Stimulated activated CD4-positive, alpha-beta T cell treated with anti-CD3 and anti-CD28 coated beads, Interleukin-2, amount 100 ng/mL, for 48 hours (primary cell): Measurements from ENCODE around the gene TMEM150A.
"Not testable (repeated sequence)": the region's sequence is repeated elsewhere in the genome, so short reads cannot be mapped to it uniquely, and the experiment has no call there.

ENCODE experiments used
- DNase-seq, 2 donors: peaks; one replicate each; pipeline ENCODE4 v3.0.0-alpha.2; 2020

The TMEM150A gene

GRCh38 chr2:85611705-85612587, 9.4 kb upstream of the TMEM150A start, which contains the start of gene C2orf68:
TSS of gene C2orf68 (minus strand) at chr2:85612066. CDS start at chr2:85611984, 82 bp downstream.
- peak; percentile 80 to 86 for DNase-seq

GRCh38 chr2:85611217-85611704, 8.8 kb upstream of the TMEM150A start:
- no peak for DNase-seq

GRCh38 chr2:85607268-85608215, 5.0 kb upstream of the TMEM150A start:
- no peak for DNase-seq

- DNase-seq, result no peak
Measured at GRCh38 chr2:85606116-85606455, 3.6 kb upstream of the TMEM150A start.

- no peak for DNase-seq
Measured at GRCh38 chr2:85605406-85606115, 3.1 kb upstream of the TMEM150A start.

- no peak for DNase-seq
Measured at GRCh38 chr2:85604568-85605339, 2.3 kb upstream of the TMEM150A start.

- not testable (repeated sequence) for DNase-seq
Measured at GRCh38 chr2:85604133-85604444, 1.6 kb upstream of the TMEM150A start.

- DNase-seq, result no peak
Measured at GRCh38 chr2:85601771-85602475, 575 bp downstream of the TMEM150A start.

- DNase-seq, result no peak
Measured at GRCh38 chr2:85600951-85601770, 1.3 kb downstream of the TMEM150A start.

- no peak for DNase-seq
Measured at GRCh38 chr2:85600235-85600575, 2.3 kb downstream of the TMEM150A start.

GRCh38 chr2:85599468-85600234, 2.8 kb downstream of the TMEM150A start:
- no peak for DNase-seq

GRCh38 chr2:85598594-85599340, 3.7 kb downstream of the TMEM150A start:
- no peak for DNase-seq

GRCh38 chr2:85597241-85597640, 5.3 kb downstream of the TMEM150A start:
- DNase-seq, result no peak

- no peak for DNase-seq
Measured at GRCh38 chr2:85596486-85597143, 5.9 kb downstream of the TMEM150A start.

- no peak for DNase-seq
Measured at GRCh38 chr2:85596026-85596333, 6.5 kb downstream of the TMEM150A start.

- peak; percentile 77 to 81 for DNase-seq
Measured at GRCh38 chr2:85595301-85596025, 7.0 kb downstream of the TMEM150A start, which contains the start of gene RNF181. TSS of gene RNF181 (plus strand) at chr2:85595745. CDS start at chr2:85595764, 19 bp downstream.

GRCh38 chr2:85594715-85595300, 7.7 kb downstream of the TMEM150A start:
- no peak for DNase-seq
